KG1 (cell line): ENCODE data around the gene RGS6.

Experiments used
- DNase-seq: peaks from one replicate; lab custom pipeline; 2025; lab: John Stamatoyannopoulos, UW

Gene RGS6

GRCh38 chr14:71947947-71948500 is 15.8 kb downstream of the RGS6 start:
- no peak for DNase-seq

DNA sequence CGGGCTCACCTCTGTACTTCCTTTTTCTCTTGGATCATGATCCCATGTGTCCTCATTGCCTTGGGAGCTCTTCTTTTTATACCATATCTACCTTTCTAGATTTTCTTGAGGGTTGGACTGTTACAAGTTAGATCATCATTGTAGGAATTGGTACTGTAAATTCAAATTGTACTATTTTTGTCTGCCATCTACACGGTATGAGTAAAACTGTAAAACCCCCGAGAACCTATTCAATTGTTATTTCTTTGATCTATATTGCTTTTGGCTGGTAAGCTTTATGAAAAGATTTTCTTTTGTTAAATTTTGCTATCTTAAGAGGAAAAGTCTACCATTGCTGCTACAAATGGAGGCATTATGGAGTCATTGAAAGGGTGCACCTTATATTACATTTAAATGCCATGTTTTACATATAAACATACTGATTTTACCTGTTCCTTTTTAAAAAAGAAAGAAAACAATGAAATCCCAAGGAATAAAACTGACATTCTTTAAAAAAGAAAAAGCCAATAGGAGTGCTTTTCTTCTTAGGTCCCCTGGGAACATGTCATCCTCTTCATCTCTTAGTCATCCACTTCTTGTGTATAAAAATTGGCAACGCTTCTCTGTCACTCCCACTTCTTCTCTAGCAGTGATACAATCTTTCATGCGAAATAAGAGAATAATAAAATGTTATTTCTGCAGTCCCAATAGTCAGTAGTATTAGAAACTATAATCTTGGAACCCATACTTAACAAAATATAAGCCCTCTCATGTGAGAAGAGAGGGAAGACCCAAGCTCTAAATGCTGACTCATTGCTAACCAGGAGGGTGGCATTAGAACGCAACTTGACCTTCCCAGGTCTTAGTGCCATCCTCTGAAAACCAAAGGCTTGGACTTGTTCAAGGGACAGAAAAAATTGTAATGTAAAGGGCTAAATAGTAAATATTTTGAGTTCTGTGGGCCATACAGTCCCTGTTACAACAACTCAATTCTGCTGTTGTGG is 20.4 kb downstream of the RGS6 start:
- DNase-seq, result no peak

- no peak for DNase-seq
Observed at GRCh38 chr14:71956920-71957563, 24.8 kb downstream of the RGS6 start.

DNA sequence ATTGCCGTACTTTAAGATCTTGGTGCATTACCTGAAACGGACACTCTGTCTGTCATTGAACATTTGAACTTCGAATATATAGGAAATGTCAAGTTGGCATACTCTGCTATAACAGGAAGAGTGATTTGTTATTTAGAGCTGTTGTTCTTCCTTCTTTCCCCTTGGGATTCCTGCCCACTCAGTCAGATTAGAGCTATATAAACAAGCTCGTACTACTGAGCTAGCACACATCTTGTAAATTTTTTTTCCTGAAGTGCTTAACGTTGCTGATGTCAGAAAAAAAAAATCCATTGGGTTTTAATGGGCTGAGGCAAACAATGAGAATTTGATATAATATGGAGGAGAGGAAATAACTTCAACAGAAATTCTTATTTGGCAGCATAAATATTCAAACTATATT is 26.8 kb downstream of the RGS6 start:
- no peak for DNase-seq

DNA sequence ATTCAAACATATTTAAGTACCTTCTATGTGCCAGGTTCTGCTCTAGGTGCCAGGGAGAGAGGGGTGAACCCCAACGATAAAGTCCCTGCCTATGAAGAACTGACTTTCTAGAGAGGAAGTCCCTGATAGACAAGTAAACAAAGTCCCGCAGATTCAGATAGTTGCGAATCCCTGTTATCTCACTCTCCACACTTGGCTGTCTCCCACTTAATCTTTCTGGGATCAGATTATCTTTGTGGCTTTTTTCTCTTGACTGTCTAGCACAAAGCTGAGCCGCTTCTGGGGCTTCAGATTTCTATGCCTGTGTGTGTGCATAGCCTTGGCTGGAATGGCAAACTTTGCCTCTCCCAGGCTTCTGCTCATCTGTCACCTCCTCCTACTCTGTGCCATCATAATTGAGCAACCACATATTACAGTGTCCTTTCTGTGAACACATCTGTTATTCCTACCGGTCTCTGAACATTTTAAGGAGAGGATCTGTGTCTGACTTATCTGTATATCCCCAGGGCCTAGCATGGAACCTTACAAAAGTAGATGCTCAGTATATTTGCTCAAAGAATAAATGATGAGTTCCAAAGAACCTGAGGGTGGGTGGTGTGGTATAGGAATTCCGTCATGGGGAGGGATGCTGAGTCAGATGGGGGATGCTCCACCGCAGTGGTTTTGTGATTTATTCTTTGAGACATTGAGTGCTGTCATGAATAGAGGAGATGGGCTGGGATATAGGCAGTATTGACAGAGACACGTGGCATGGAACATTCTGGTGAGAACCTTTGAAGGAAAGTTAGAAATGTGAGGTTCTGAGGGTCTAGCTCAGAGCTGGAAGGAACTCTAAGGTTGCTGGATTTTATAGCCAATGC is 28.5 kb downstream of the RGS6 start:
- no peak for DNase-seq

DNA sequence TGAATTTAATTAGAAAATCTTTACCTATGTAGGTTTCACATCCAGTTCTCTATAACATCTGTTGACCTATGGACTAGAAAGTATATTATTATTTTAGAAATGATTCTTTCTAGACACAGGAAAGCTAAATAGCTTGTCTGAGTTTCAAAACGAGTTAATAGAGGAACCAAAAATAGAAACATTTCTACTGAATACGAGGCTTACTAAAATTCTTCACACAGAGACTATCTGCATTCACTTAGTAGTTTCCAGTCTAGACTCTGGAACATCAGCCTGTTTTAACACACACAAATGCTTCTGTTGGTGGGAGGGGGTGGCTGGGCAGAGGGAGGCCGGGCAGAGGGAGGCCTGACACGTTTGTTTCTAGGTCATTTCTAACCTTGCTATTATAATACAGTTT is 29.7 kb downstream of the RGS6 start:
- no peak for DNase-seq

DNA sequence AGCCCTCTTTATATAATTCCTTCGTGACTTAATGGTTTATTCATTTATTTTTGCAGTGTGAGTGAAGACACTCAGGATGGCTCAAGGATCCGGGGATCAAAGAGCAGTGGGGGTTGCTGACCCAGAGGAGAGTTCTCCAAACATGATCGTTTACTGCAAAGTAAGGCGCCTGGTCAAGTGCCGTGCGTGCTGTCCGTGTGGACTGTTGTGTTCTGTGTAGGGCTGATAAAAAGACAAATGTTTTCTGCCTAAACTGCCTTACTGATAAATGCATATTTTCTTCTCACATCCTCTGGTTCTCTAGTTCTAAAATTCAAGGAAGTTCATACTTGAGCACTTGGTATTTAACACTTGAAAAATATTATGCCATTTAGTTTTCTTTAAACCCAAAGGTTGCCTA is 32.5 kb downstream of the RGS6 start:
- DNase-seq, result no peak

GRCh38 chr14:71966528-71966927 is 34.3 kb downstream of the RGS6 start:
- DNase-seq, result no peak

- no peak for DNase-seq
Observed at GRCh38 chr14:71967704-71968103, 35.5 kb downstream of the RGS6 start.

- DNase-seq, result no peak
Observed at GRCh38 chr14:71970272-71970671, 38.0 kb downstream of the RGS6 start.

DNA sequence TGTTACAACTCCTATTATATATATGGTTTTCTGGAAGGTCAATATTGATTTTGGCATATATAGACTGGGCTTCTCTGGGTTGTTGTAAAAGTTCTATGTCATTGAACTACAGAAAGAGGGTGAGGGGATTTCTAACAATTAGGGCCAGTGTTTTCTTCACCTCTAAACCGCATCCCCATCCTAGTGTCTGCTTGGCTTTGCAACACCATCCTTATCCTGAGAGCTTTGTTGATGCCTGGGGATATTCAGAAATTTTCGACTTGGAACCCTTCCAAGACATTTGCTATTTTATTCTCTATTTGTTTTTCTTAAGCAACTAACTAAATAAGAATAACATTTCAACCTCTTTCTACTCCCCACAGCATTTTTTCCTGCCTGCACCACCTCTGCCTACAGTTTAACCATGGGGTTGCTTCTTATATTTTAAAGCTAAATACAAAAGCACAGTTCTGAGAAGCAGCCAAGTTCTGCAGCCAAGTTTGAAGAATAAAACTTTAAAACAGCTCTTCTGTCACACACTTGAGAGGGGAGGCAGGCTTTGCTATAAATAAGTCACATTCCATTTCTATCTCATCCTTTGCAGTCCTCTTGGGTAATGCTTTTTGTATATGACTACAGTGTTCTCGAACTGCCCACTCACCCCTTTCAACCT is 53.4 kb downstream of the RGS6 start:
- no peak for DNase-seq

GRCh38 chr14:71988476-71988875 is 56.2 kb downstream of the RGS6 start:
- DNase-seq, result no peak

- no peak for DNase-seq
Observed at GRCh38 chr14:71988939-71989338, 56.7 kb downstream of the RGS6 start.

DNA sequence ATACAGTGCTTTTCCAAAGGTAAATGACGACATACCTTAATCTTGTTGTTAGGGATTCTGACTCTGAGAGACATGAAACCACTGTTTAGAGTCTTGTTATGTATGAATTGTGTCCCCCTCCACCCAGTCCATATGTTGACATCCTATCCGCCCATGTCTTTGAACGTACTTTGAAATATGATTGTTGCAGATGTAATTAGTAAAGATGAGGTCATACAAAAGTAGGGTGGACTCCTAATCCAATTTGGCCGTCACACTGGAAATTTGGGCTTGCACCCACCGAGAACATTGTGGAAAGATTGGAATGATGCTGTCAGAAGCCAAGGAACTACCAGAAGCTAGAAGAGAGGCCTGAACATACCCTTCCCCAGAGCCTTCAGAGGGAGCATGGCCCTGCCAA is 62.2 kb downstream of the RGS6 start:
- no peak for DNase-seq

DNA sequence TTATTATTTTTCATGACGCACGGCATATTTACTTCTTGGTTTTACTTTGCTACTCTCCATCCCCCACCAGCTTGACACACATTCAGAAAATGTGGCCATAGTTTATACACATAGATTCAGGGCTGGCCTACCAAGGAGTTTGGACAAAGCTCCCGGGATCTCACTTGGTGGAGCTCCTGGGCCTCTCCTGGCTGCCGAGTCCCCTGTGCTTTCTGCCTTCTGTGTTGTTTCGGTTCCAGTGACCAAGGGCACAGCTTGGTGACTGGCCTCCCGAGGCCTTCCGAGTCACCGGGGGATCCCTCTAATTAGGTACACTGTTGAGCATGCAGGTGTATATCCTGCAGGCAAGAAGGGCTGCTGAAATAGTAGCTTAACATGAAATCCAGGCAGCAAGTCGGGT is 63.5 kb downstream of the RGS6 start:
- DNase-seq, result no peak

- no peak for DNase-seq
Observed at GRCh38 chr14:71996610-71997009, 64.4 kb downstream of the RGS6 start.

DNA sequence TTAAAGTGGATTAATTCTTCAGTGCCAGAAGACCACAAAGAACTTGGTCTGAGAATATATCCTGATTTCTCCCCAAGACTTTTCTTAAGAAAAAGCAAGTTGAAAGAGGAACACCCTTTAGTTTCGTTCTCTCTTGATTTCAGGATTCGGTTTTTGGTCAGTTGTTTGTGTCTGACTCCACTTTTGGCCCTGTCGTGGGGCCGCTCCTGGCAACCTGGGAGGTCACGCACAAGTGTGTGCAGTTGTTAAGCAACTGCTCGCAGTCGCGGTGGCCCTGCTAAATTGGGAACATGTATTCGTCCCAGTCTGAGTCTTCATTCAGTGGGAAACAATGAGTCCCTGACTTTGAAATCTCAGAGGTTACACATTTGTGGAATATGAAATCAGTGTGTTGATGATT is 68.7 kb downstream of the RGS6 start:
- DNase-seq, result no peak

DNA sequence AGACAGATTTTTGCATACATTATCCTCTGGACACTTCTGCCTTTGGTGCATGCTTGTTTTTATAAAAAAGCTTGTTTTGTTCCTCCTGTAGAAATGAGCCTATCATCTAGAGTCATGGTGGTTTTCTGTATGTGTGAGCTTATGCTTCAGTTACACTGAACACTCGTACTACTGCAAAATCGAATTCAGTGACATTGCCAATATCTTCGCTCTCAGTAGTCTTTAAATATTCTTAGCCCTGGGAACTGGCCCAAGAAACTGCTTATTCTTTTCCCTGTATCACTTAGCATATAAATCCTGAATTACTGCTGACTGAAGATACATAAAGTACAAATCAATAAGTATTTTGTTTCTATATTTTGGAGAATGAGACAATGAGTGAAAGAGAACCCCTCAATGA is 70.5 kb downstream of the RGS6 start:
- DNase-seq, result no peak

- no peak for DNase-seq
Observed at GRCh38 chr14:72008666-72009065, 76.4 kb downstream of the RGS6 start.

DNA sequence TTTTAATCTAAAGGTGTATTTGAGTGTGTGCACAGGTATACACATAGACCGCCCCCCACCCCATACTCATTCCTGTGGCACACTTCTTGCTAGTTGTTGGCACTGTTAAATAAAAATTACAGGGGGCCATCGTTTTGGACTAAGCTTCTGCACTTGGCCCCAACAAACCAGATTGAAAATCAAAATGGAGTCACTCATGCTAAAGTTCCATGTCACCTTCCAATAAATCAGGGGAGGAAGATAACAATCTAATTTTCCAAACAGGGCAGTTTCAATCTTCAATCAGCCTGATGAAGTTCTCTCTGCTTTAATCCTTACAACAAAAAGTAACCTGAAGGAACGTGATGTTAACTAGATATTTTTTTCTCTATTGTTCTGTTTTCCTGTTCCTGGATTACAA is 78.2 kb downstream of the RGS6 start:
- no peak for DNase-seq

DNA sequence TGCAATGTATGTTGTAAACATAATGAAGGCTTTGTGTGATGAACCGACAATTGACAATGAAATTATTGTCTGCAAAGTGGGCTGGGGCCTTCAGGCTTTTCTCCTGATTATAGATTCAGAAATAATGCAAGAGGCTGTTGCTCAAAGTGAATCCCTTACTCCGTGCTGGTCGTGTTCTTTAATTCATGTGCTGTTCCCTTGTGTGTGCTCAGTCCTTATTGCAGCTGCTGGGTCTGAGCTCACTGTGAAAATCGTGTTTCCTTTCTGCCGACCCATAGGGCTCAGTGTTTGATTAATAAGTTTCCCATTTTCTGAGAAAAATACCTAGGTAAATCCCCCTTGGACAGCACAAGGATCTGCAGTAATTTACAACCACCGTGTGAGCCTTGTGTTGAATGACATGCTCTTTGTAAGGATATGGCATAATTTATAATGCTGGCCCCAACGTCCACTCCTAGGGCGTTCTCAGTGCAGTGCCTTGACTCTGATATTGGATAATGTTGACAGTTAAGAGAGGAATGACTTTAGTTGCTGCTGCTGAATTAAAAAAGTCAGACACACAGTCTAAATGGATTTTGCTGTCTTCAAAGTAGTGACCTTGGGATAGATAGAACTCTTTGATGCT is 81.6 kb downstream of the RGS6 start:
- DNase-seq, result no peak
